Gastroesophageal sphincter (tissue), 4 donors: ENCODE measurements around the gene XRCC4. TPM values are rescaled to one million over a fixed set of nuclear protein-coding genes. Genes with fewer than 3 reads are reported as not detected.
"Not testable (repeated sequence)": the region's sequence is repeated elsewhere in the genome, so short reads cannot be mapped to it uniquely, and the experiment has no call there.

Experiments used
- ATAC-seq: fragments of 150-250 bp; one replicate; pipeline ENCODE4 v1.9.1; 2016; ENCODE audit warnings: mild to moderate bottlenecking, moderate library complexity
- H3K27ac ChIP-seq, 4 donors: fragments of 200-600 bp; sonication (generic) in 3 of 4; 1 replicate in 3 of 4; 2 replicates in 1 of 4; pipeline ENCODE4 v1.5.1; 2016 to 2019
- H3K27me3 ChIP-seq: fragments of 200-600 bp; sonication (generic); one replicate; pipeline ENCODE4 v1.5.1; 2019
- H3K36me3 ChIP-seq, 2 donors: fragments of 200-600 bp; sonication (generic); one replicate each; pipeline ENCODE4 v1.5.1; 2019; ENCODE audit warnings: control low read depth in 1 of 2
- H3K4me1 ChIP-seq, 3 donors: fragments of 200-600 bp; sonication (generic); 1 replicate in 2 of 3; 2 replicates in 1 of 3; pipeline ENCODE4 v1.5.1; 2016 to 2019; ENCODE audit warnings: control low read depth in 2 of 3
- H3K4me3 ChIP-seq, 2 donors: fragments of 200-600 bp; sonication (generic); one replicate each; pipeline ENCODE4 v1.5.1; 2019; ENCODE audit warnings: mild to moderate bottlenecking in 1 of 2, moderate library complexity in 1 of 2
- H3K9me3 ChIP-seq, 3 donors: fragments of 200-600 bp; sonication (generic); one replicate each; pipeline ENCODE4 v1.5.1; 2017 to 2019; ENCODE audit warnings: control low read depth in 2 of 3
- EP300 ChIP-seq: sonication (generic); formaldehyde crosslinking; IDR thresholded peaks from one replicate; pipeline ENCODE4 v1.6.1; 2017; ENCODE audit warnings: antibody characterized with exemption, mild to moderate bottlenecking
- POLR2A ChIP-seq, 2 donors: fragments of 450-650 bp; IDR thresholded peaks; one replicate each; pipeline ENCODE4 v1.6.1; 2017; ENCODE audit warnings: antibody characterized with exemption in 2 of 2, mild to moderate bottlenecking in 2 of 2, moderate library complexity in 1 of 2
- POLR2AphosphoS5 ChIP-seq: sonication (generic); formaldehyde crosslinking; IDR thresholded peaks from one replicate; pipeline ENCODE4 v1.6.1; 2017; ENCODE audit warnings: antibody characterized with exemption
- WGBS, 2 donors: methylation state at CpG; one replicate each; pipeline ENCODE4 v1.1.5; 2018; ENCODE audit warnings: low coverage in 1 of 2; 5-methylcytosine and 5-hydroxymethylcytosine counted together
- total RNA-seq, 4 donors: library from RNA; depleted of rRNA; stranded (reverse); fragments of >200 nt; gene quantifications; one replicate each; pipeline ENCODE4 v1.1.0, GENCODE V29; 2016
- TF ChIP-seq, protein P1 (sequence below), 4 experiments: fragments of 200-600 bp in 2 of 4; fragments of 450-650 bp in 2 of 4; sonication (generic) in 1 of 4; IDR thresholded peaks; one replicate each; pipeline ENCODE4 v1.5.1; 2017 to 2019; ENCODE audit warnings: antibody characterized with exemption in 4 of 4, mild to moderate bottlenecking in 2 of 4, moderate library complexity in 2 of 4

Gene XRCC4
- total RNA-seq, 4 donors from 2014 or later, result 3.7 to 9.3 (median 5.4) TPM

DNA sequence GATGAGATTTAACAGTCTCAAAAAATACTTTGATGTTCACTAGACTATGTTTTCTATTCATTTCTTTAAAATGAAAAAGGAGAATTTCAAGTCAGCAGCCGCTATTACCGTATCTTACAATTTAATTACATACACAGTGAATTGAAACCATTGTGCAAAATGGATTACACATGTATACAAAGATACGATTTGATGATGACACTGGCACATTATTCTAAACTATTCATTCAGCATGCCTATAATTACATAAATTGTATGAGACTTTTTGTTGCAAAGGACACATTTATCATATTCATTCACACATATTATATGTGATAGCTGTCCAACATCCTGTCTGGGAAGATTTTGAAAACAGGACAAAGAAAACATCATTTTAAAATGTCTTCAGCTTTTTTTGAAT, 275.9 kb downstream of the XRCC4 start:
- no peaks in the 10 kb centered on the region for H3K36me3 ChIP-seq
- H3K27me3 ChIP-seq, result no peaks in the 10 kb centered on the region
- 59 to 83% methylated on average over 3 of the region's 3 CpGs for WGBS, 2 donors
- peaks cover 0 to 3% (median 0%) of the 10 kb centered on the region in 3 donors for H3K9me3 ChIP-seq
- H3K4me1 ChIP-seq, result no peaks in the 10 kb centered on the region
- no peak overlapping the region for H3K4me3 ChIP-seq
- TF ChIP-seq POLR2A (IDR thresholded peaks at IDR 0.05) (no peak), EP300 (no peak), POLR2AphosphoS5 (no peak)
- TF ChIP-seq, protein P1, sequence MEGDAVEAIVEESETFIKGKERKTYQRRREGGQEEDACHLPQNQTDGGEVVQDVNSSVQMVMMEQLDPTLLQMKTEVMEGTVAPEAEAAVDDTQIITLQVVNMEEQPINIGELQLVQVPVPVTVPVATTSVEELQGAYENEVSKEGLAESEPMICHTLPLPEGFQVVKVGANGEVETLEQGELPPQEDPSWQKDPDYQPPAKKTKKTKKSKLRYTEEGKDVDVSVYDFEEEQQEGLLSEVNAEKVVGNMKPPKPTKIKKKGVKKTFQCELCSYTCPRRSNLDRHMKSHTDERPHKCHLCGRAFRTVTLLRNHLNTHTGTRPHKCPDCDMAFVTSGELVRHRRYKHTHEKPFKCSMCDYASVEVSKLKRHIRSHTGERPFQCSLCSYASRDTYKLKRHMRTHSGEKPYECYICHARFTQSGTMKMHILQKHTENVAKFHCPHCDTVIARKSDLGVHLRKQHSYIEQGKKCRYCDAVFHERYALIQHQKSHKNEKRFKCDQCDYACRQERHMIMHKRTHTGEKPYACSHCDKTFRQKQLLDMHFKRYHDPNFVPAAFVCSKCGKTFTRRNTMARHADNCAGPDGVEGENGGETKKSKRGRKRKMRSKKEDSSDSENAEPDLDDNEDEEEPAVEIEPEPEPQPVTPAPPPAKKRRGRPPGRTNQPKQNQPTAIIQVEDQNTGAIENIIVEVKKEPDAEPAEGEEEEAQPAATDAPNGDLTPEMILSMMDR (IDR thresholded peaks at IDR 0.05), result no peak
- no peak overlapping the region for H3K27ac ChIP-seq
- no peak for ATAC-seq

DNA sequence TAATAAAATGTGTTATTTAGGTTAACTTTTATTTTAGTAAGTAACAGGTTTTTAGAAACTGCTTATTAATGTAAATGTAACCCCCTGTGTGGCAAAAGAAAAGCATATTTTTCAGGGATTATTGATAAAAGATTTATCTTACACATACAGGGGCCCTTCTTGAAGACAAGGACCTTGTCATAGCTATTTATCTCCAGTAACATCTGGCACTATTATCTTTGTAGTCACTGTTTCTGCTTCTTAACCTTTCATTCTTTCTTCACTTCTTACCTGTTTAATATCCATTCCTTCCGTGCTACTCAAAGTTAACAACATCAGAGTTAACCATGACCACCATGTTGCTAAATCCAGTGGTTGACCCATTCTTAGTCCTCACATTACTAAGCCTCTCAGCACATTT, 276.4 kb downstream of the XRCC4 start:
- no peak for ATAC-seq
- 83 to 90% methylated on average over 1 of the region's 1 CpG for WGBS, 2 donors
- H3K27me3 ChIP-seq, result no peaks in the 10 kb centered on the region

DNA sequence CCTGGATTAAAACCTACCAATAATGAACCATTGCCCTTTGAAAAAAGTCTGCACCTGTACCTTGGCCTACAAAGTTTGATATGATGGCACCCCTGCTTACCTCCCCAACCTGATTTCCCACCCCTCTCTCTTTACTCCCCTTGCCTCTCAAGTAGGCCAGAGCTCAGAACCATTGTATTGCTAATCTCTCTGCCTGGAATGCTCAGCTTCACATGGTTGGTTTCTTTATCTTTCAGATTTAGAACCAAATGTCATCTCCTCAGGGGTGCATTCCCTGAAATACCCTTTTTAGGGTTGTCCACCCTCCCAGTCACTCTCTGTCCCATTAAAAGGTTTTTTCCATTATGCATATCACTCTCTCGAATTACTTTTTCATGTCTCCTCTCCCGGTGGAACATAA, 277.6 kb downstream of the XRCC4 start:
- 28 to 44% methylated on average over 2 of the region's 2 CpGs for WGBS, 2 donors
- TF ChIP-seq EP300, result no peak
- Histone ChIP-seq H3K9me3 (no peaks in the 10 kb centered on the region), H3K36me3 (no peaks in the 10 kb centered on the region), H3K4me1 (no peaks in the 10 kb centered on the region), H3K27ac (no peak overlapping the region), H3K27me3 (no peaks in the 10 kb centered on the region), H3K4me3 (no peak overlapping the region)
- ATAC-seq, result no peak

More for the DNA sequence above, 276.4 kb downstream of the XRCC4 start:
- Histone ChIP-seq H3K9me3 (no peaks in the 10 kb centered on the region), H3K36me3 (no peaks in the 10 kb centered on the region), H3K4me1 (no peaks in the 10 kb centered on the region), H3K27ac (no peak overlapping the region), H3K4me3 (no peak overlapping the region)
- TF ChIP-seq, protein P1 (IDR thresholded peaks at IDR 0.05), result no peak
- TF ChIP-seq EP300, result no peak
- TF ChIP-seq POLR2A (IDR thresholded peaks at IDR 0.05), result no peak
- TF ChIP-seq POLR2AphosphoS5, result no peak

DNA sequence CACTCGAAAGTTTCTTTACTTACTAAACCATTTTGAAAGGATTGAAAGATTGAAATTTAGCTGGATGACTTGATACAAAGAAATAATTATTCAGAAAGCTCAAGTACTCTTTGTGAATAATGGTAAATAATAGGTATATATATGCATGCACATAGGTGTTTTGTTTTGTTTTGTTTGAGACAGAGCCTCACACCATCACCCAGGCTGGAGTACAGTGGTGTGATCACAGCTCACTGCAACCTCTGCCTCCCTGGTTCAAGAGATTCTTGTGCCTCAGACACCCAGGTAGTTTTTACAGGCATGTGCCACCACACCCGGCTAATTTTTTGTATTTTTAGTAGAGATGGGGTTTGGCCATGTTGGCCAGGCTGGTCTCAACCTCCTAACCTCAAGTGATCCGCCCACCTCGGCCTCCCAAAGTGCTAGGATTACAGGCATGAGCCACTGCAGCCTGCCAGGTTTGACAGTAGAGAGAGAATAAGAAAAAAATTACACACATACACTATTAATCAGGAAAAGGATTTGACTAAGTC, 278.2 kb downstream of the XRCC4 start:
- not testable (repeated sequence) for H3K4me1 ChIP-seq

DNA sequence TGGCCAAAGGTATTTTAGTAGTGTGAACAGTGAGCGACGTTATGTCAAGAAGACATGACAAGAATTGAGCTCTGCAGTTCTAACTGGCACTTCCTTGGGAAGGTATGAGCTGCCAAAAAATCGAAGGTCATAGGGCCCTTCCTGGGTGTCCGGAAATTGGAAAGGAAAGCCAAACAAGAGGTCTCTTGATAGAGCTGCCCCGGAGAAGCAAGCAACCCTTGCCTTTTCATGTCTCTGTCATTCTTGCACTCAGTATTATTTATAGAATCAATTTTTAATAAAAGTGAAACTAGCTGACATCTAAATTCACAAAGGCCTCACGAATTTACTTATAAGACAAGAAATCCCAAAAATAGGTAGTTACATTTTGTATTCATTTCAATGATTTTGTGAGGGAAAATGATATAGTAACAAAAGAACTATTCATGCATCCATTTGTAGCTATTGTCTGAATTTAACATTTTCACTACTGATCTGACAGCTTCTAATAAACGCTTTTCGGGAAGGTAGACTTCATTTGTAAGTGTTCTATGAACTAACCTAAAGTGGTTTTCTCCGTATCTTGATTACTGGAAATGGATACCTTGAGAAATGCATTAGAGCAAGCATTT, 280.4 kb downstream of the XRCC4 start:
- Histone ChIP-seq H3K27ac (no peak overlapping the region), H3K9me3 (peaks cover 0 to 6% (median 0%) of the 10 kb centered on the region in 3 donors), H3K4me1 (no peaks in the 10 kb centered on the region), H3K36me3 (no peaks in the 10 kb centered on the region), H3K4me3 (no peak overlapping the region), H3K27me3 (no peaks in the 10 kb centered on the region)
- TF ChIP-seq EP300 (no peak), POLR2A (IDR thresholded peaks at IDR 0.05) (no peak), POLR2AphosphoS5 (no peak)
- TF ChIP-seq, protein P1 (IDR thresholded peaks at IDR 0.05), result no peak
- 76 to 82% methylated on average over 7 to 9 of the region's 9 CpGs for WGBS, 2 donors
- no peak for ATAC-seq

More for the DNA sequence above, 278.2 kb downstream of the XRCC4 start:
- not testable (repeated sequence) for ATAC-seq, H3K36me3 ChIP-seq, H3K27ac ChIP-seq, H3K9me3 ChIP-seq, H3K27me3 ChIP-seq, H3K4me3 ChIP-seq
- WGBS, 2 donors, result 70 to 88% methylated on average over 3 to 4 of the region's 4 CpGs

DNA sequence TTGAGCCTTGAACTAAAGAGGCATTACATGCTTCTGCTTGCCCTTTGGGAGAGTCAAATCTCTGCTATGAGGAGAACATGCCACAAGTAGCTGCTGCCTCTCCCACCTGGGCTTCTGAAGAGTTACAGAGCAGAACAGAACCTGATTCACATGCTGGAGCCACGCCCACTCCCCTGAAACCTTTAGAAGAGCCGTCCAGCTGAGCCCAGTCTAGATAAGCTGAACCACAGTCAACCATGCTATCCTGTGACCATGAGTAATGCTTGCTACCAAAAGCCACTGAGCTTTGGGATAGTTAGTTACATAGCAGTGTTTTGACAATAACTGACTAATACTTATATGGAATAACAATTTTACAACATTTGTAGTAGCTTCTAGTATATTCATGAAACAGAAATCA, 283.2 kb downstream of the XRCC4 start:
- no peak overlapping the region for H3K4me3 ChIP-seq

More for the DNA sequence above, 283.2 kb downstream of the XRCC4 start:
- WGBS, 2 donors, result 79 to 88% methylated on average over 1 to 2 of the region's 2 CpGs
- ATAC-seq, result no peak
- Histone ChIP-seq H3K9me3 (peaks cover 0 to 6% (median 0%) of the 10 kb centered on the region in 3 donors), H3K27me3 (no peaks in the 10 kb centered on the region), H3K27ac (no peak overlapping the region), H3K36me3 (no peaks in the 10 kb centered on the region), H3K4me1 (no peaks in the 10 kb centered on the region)
- TF ChIP-seq, protein P1 (IDR thresholded peaks at IDR 0.05), result no peak
- TF ChIP-seq POLR2AphosphoS5 (no peak), POLR2A (IDR thresholded peaks at IDR 0.05) (no peak), EP300 (no peak)
